Measurements from ENCODE around the gene LRRC4C.

The LRRC4C gene

DNA sequence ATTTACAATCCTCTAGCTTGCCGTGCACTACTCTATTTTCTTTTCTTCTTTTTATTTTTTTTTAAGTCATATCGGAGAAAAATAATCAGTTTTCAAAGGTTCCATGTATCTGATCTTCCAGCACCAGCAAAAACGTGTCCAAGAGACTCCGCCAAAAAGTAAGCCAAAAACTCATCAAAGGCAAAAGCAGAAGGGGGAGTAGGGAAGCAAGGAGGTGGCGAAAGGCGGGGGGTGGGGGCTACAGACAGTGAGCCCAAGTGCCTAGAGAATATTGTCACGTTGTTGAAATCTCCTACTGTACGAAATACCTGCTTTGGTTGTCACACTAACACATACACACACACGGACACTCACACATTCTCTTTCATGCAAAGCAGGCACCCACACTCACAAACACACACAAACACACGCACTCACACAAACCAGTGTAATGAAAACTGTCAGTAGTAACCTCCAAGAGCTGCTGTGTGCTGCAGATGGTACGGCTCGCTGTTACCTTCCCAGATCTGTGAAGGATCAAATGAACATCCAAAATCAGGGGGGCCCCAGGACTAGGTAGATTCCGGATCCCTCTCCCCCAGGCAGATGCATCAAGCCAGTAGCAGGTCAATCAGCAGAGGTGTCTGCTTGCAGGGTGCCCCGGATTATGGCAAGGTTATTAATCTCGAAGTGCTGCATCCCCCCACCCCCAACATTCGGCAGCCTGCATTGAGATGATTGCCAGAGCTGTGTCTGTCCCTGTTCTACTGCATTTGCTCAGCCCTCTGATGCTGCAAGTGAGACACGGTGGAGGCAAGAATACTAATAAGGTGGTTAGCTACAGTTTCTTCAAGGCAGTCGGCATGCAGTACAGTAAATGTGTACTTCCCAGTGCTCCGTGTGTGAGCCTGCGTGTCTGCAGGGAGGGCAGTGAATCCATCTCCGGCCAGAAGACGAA, at the start of gene LRRC4C:
LRRC4C (minus strand) TSS at position 188 of the 937 bp plus-strand sequence.
- Histone ChIP-seq H3K4me1 (no peaks in the 10 kb centered on the region), H3K9me3 (no peaks in the 10 kb centered on the region), H3K27me3 (ENCODE audit: low read depth) (no peaks in the 10 kb centered on the region), H3K4me3 (no peak within 1 kb of the TSS), H3K36me3 (replicated peaks) (no peaks in the 10 kb centered on the region)
- DNase-seq (ENCODE audit: low spot score in 2 of 2), result no peak
- in situ Hi-C loops (cut with MboI; ENCODE audit: low sequenced_read_pairs), result no loop called here

DNA sequence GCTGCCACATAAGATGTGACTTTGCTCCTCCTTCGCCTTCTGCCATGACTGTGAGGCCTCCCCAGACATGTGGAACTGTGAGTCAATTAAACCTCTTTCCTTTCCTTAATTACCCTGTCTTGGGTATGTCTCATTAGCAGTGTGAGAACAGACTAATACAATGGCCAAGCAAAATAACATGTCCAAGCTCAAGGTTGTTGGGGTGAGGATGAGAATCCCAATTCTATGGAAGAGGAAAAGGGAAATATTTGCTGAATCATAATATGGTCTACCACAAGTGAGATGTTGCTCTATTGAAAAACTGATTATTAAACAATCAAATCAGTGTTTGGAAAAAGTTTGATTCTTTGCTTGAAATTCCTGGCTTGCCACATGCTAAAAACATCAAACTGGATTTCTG, 48.7 kb upstream of the LRRC4C start:
- no peaks in the 10 kb centered on the region for H3K9me3 ChIP-seq
- no peaks in the 10 kb centered on the region for H3K36me3 ChIP-seq (replicated peaks)
- no peak overlapping the region for H3K4me3 ChIP-seq
- DNase-seq (ENCODE audit: low spot score in 2 of 2), result no peak
- no peaks in the 10 kb centered on the region for H3K4me1 ChIP-seq
- in situ Hi-C loops (cut with MboI; ENCODE audit: low sequenced_read_pairs), result no loop called here
- H3K27me3 ChIP-seq (ENCODE audit: low read depth), result no peaks in the 10 kb centered on the region

DNA sequence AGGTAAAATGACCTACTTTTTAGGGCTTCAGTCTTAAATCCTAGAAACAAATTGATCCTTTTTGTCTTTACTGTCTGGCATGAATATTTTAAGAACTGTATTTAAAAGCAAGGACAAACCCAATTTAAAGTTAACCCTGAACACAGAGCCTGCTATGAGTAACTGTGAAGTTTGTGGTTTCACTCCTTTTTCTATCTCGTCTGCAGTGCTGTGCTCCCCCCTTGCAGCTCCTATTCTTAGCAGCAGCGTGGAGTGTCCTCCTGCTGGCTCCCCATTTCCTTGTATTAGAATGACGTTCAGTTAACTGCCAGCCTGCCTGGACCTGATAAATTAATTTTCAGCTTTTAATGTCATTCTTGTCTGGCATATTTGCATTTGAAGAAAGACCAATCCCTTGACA, 40.0 kb upstream of the LRRC4C start:
- DNase-seq (ENCODE audit: low spot score in 2 of 2), result no peak
- H3K4me1 ChIP-seq, result no peaks in the 10 kb centered on the region
- in situ Hi-C loops (cut with MboI; ENCODE audit: low sequenced_read_pairs), result no loop called here
- H3K36me3 ChIP-seq (replicated peaks), result no peaks in the 10 kb centered on the region
- no peak overlapping the region for H3K4me3 ChIP-seq
- H3K27me3 ChIP-seq (ENCODE audit: low read depth), result no peaks in the 10 kb centered on the region
- H3K9me3 ChIP-seq, result no peaks in the 10 kb centered on the region

DNA sequence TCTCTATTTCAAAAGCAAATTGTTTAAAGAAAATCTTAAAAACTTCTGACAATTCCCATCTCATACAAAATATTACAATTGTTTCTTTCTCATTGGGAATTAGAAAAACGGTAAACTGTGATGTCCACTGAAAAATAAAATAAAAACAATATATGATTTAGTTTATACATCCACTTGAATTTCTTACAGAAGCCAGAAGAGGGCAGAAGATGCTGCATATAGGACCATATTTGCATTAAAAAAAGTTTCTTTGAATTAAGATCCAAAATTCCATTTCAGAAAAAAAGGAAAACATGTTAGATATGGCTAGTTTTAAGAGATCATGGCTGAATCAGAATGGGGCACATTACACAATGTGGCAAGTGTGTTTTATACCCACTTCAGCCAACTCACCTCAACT, 39.3 kb upstream of the LRRC4C start:
- H3K27me3 ChIP-seq (ENCODE audit: low read depth), result no peaks in the 10 kb centered on the region
- H3K9me3 ChIP-seq, result no peaks in the 10 kb centered on the region
- H3K4me1 ChIP-seq, result no peaks in the 10 kb centered on the region
- H3K4me3 ChIP-seq, result no peak overlapping the region
- in situ Hi-C loops (cut with MboI; ENCODE audit: low sequenced_read_pairs), result no loop called here
- H3K36me3 ChIP-seq (replicated peaks), result no peaks in the 10 kb centered on the region
- DNase-seq (ENCODE audit: low spot score in 2 of 2), result peak in 1 of 2 experiments; percentile 11

DNA sequence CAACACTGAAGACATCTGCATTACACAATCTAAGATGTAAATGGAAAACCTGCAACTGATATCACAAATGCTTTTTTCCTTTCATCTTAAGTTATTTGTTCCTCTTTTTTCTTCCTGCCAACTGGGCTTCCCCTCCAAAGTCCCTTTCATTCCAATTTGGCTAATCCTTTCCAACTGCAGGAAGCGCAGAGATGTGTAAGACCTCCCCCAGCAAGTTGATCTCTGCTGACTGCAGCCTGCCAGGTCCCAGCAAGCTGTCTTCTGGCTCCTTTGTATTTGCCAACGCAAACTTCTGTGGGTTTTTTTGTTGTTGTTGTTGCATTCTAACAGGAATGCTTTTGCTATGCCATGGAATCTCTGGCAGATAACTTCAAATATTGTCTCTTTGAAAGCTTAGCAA, 38.5 kb upstream of the LRRC4C start:
- Histone ChIP-seq H3K27me3 (ENCODE audit: low read depth) (no peaks in the 10 kb centered on the region), H3K4me1 (no peaks in the 10 kb centered on the region), H3K9me3 (no peaks in the 10 kb centered on the region), H3K4me3 (no peak overlapping the region), H3K36me3 (replicated peaks) (no peaks in the 10 kb centered on the region)
- DNase-seq (ENCODE audit: low spot score in 2 of 2), result no peak
- in situ Hi-C loops (cut with MboI; ENCODE audit: low sequenced_read_pairs), result no loop called here

DNA sequence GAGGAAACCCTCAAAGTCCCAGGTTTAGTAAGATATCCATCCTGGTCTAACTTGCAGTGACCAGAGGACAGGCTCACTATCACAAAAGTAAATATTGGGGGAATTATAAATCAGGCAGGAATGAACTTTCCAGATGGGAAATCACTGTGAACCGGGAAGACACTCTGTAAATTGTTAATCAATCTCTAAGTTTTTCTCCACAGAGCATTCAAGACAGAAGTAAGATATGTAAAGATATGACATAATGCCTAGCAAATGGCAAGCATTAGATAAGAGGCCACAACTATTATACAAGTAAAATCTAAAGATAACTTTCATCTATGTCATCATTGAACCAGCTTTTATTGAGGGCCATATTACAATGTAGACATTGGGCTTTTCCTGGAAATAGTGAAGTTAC, 35.3 kb upstream of the LRRC4C start:
- H3K9me3 ChIP-seq, result no peaks in the 10 kb centered on the region
- no peaks in the 10 kb centered on the region for H3K4me1 ChIP-seq
- H3K4me3 ChIP-seq, result no peak overlapping the region
- in situ Hi-C loops (cut with MboI; ENCODE audit: low sequenced_read_pairs), result no loop called here
- H3K27me3 ChIP-seq (ENCODE audit: low read depth), result no peaks in the 10 kb centered on the region
- no peaks in the 10 kb centered on the region for H3K36me3 ChIP-seq (replicated peaks)
- no peak for DNase-seq (ENCODE audit: low spot score in 2 of 2)

DNA sequence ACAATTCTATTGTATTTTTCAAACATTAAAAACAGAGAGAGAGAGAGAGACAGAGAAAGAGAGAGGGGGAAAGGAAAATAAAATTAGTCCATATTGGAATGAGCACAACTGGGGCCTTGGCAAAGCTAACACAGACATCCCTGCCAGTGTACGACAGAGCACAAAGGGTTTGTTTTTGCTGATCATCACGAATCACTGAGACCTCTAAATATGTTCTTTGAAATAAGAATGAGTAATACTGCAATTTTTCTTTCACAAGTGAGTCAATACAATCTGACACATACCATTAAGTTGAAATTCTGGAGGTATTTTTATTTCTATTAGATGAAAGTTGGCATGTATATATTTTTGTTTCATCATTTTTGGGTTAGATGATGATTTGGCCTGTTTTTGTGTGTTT, 27.0 kb upstream of the LRRC4C start:
- H3K4me3 ChIP-seq, result no peak overlapping the region
- no peaks in the 10 kb centered on the region for H3K27me3 ChIP-seq (ENCODE audit: low read depth)
- H3K4me1 ChIP-seq, result no peaks in the 10 kb centered on the region
- H3K9me3 ChIP-seq, result no peaks in the 10 kb centered on the region
- H3K36me3 ChIP-seq (replicated peaks), result no peaks in the 10 kb centered on the region
- DNase-seq (ENCODE audit: low spot score in 2 of 2), result no peak
- in situ Hi-C loops (cut with MboI; ENCODE audit: low sequenced_read_pairs), result no loop called here

DNA sequence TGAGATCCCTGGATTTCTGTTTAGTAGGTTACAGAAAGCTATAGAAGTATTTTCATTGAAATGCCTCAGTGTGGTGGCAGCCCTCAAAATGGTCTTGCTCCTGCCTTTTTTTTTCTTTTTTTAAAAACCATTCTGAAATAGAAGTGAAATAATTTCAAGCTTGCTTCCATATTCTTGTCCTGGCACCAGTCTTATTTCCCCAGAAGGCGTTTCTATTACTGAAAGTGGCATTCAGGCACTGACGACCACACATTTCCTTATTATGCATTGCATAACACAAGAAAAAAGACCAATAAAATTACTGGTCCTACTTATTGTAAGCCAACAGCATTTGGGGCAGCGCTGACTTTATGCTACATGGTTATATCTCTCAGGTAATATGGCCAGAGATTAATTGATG, 24.5 kb upstream of the LRRC4C start:
- no peak overlapping the region for H3K4me3 ChIP-seq
- no peaks in the 10 kb centered on the region for H3K4me1 ChIP-seq
- DNase-seq (ENCODE audit: low spot score in 2 of 2), result no peak
- H3K9me3 ChIP-seq, result no peaks in the 10 kb centered on the region
- H3K27me3 ChIP-seq (ENCODE audit: low read depth), result no peaks in the 10 kb centered on the region
- H3K36me3 ChIP-seq (replicated peaks), result no peaks in the 10 kb centered on the region
- in situ Hi-C loops (cut with MboI; ENCODE audit: low sequenced_read_pairs), result no loop called here

DNA sequence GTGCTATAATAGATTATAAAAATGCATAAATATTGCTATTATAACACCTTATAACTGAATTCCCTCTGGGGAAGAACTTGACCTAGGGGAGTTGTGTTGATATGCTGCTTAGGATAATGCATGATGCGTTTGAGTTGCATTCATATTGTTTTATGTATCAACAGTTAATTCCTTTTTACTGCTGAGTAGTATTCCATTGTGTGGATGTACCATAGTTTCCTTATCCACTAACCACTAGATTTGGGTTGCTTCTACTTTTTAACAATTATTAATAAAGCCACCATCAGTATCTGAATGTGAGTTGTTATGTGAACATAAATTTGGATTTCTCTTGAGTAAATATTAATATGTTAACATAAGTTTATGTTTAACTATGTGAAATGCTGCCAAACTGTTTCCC, 19.7 kb upstream of the LRRC4C start:
- Histone ChIP-seq H3K4me3 (no peak overlapping the region), H3K36me3 (replicated peaks) (no peaks in the 10 kb centered on the region), H3K4me1 (no peaks in the 10 kb centered on the region), H3K9me3 (no peaks in the 10 kb centered on the region), H3K27me3 (ENCODE audit: low read depth) (no peaks in the 10 kb centered on the region)
- no peak for DNase-seq (ENCODE audit: low spot score in 2 of 2)
- in situ Hi-C loops (cut with MboI; ENCODE audit: low sequenced_read_pairs), result no loop called here

DNA sequence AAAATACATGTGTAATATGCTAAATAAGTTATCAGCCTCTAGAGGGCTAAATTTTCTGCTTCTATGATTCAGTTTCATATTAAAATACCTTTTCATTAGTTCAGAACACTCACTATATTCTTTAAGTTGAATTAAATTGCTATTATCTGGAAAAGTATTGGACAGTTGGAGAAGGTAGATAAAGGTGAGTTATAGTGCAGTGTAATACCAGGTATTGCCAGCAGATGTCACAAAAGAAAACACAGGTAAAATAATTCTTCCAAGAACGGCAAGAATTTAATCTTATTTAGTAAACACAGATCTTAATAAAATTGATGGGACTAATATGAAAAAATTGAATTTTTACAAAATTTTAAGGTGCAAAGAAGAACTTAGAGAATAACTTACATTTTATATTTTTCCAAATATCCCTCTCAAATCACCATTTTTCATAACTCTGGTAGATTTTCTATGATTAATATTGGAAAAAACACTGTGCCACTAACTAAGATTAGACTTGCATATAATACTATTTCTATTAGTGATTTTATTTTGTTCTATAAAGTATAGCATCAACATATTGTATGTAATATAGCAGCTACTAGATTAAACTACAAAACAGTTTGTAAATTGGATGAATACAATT, 1.7 kb upstream of the LRRC4C start:
- no peaks in the 10 kb centered on the region for H3K4me1 ChIP-seq
- no peaks in the 10 kb centered on the region for H3K36me3 ChIP-seq (replicated peaks)
- no peak overlapping the region for H3K4me3 ChIP-seq
- DNase-seq (ENCODE audit: low spot score in 2 of 2), result peak in 1 of 2 experiments; percentile 13
- no peaks in the 10 kb centered on the region for H3K27me3 ChIP-seq (ENCODE audit: low read depth)
- H3K9me3 ChIP-seq, result no peaks in the 10 kb centered on the region
- in situ Hi-C loops (cut with MboI; ENCODE audit: low sequenced_read_pairs), result no loop called here

DNA sequence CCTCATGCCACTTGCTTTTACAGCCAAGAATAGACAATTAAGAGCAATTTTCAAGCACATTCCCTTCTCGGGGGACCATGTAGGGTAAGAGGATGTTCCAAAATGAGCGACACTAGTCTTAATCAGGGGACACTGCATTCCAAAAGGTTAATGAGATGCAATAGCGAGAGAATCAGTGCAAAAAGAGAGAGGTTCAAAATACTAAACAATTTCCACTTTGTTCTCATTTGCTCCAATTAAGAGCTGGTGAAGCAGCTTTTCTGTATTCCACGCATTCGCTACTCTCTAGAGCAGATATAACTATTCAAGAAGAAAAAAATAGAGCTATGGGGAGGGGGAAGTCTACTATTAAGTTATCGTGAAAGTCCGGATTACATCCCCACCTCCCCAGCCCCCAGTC, 811 bp downstream of the LRRC4C start:
- in situ Hi-C loops (cut with MboI; ENCODE audit: low sequenced_read_pairs), result no loop called here
- no peaks in the 10 kb centered on the region for H3K36me3 ChIP-seq (replicated peaks)
- H3K9me3 ChIP-seq, result no peaks in the 10 kb centered on the region
- no peaks in the 10 kb centered on the region for H3K27me3 ChIP-seq (ENCODE audit: low read depth)
- H3K4me1 ChIP-seq, result no peaks in the 10 kb centered on the region
- H3K4me3 ChIP-seq, result no peak overlapping the region
- DNase-seq (ENCODE audit: low spot score in 2 of 2), result no peak

DNA sequence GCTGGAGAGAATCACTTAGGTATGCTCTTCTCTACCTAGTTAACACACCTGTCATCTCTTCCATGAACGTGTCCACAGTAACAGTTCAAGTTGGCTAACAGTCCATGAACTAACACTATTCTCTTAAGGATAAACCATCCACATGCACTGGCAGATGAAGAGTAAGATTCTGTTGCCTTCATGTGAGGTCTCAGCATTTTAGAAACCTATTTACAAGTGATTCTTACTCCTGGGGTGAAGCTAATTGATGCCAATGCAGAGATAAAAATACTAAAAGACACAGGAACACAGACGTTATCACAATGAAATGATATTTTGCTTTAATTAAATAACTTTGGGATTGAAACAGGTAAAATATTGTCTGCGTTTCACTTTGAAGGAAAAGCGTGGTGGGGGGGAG, 1.3 kb downstream of the LRRC4C start:
- Histone ChIP-seq H3K27me3 (ENCODE audit: low read depth) (no peaks in the 10 kb centered on the region), H3K36me3 (replicated peaks) (no peaks in the 10 kb centered on the region), H3K9me3 (no peaks in the 10 kb centered on the region), H3K4me1 (no peaks in the 10 kb centered on the region), H3K4me3 (no peak overlapping the region)
- in situ Hi-C loops (cut with MboI; ENCODE audit: low sequenced_read_pairs), result no loop called here
- no peak for DNase-seq (ENCODE audit: low spot score in 2 of 2)

DNA sequence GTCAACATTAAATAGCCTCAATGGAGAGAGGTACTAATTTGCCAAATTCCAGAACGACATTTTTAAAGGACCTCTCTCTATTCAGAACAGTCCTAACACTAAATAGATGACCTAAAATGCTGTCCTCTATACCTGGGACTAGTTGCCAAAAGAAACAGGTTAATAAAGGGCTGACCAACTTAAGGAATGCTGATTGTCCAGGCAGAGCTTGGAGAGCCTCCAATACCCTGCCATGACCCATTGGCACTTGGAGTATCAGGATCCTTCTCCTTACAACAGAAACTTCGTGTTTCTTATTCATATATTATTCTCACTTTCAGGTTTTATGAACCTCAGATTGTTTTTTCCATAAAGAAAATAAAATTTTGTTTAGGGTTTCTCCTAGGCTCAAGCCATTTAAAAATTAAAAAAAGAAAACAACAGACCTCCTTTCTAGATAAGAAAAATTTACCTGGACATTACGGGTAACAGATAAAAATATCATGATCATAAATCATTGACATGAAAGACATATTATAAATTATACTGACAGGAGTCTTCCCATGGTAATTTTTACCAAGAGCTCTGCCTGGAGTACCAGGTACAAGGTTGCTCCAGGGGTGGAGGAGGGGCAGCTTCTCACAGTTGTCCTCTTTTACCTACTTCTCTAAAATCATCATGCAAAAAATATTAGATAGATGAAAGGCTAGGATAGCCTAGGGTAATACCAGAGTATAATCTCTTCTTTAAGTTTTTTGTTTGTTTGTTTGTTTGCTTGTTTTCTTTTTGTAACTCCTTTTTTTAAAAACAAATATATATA, 2.0 kb downstream of the LRRC4C start:
- DNase-seq (ENCODE audit: low spot score in 2 of 2), result no peak
- in situ Hi-C loops (cut with MboI; ENCODE audit: low sequenced_read_pairs), result no loop called here
- H3K4me1 ChIP-seq, result no peaks in the 10 kb centered on the region

DNA sequence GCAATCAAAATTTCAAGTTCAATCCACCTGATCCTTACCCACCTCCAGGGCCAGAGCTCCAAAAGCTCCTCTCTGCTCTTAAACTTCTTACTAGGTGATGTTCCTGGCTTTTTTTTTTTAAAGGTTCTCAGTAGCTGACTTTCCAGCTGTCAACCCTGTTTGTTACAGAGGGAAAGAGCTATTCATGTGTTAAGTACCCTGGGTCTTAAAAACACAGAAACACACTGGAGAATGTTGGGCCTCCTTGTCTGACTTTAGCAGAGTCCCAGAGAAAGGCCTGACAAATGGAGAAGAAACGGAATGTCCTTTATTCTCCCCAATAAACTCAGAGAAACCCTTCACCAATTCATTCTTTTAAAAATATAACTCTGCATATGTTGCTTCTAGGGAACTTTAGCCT, 3.2 kb downstream of the LRRC4C start:
- Histone ChIP-seq H3K27me3 (ENCODE audit: low read depth) (no peaks in the 10 kb centered on the region), H3K36me3 (replicated peaks) (no peaks in the 10 kb centered on the region), H3K4me1 (no peaks in the 10 kb centered on the region), H3K9me3 (no peaks in the 10 kb centered on the region), H3K4me3 (no peak overlapping the region)
- in situ Hi-C loops (cut with MboI; ENCODE audit: low sequenced_read_pairs), result no loop called here
- no peak for DNase-seq (ENCODE audit: low spot score in 2 of 2)

More for the DNA sequence above, 2.0 kb downstream of the LRRC4C start:
- Histone ChIP-seq H3K9me3 (no peaks in the 10 kb centered on the region), H3K36me3 (replicated peaks) (no peaks in the 10 kb centered on the region), H3K4me3 (no peak overlapping the region), H3K27me3 (ENCODE audit: low read depth) (no peaks in the 10 kb centered on the region)
